Epidermal melanocyte (primary cell): Measurements from ENCODE around the gene RHOXF2B.
"Not testable (repeated sequence)": the region's sequence is repeated elsewhere in the genome, so short reads cannot be mapped to it uniquely, and the experiment has no call there.

Source experiments
- DNase-seq: peaks from one replicate; pipeline ENCODE4 v3.0.0; 2011; ENCODE audit warnings: low spot score; ENCODE audit not compliant: insufficient read length

Gene RHOXF2B

GRCh38 chrX:120077590-120077989, at the start of gene RHOXF2B:
Gene RHOXF2B (minus strand): TSS chrX:120077690. CDS start chrX:120077552, 138 bp downstream.
- not testable (repeated sequence) for DNase-seq

- DNase-seq, result no peak
Observed at GRCh38 chrX:120125444-120125843, 48.0 kb upstream of the RHOXF2B start.

GRCh38 chrX:120120223-120120622, 42.7 kb upstream of the RHOXF2B start:
- DNase-seq, result no peak

GRCh38 chrX:120115438-120115963, 38.0 kb upstream of the RHOXF2B start, which contains the start of gene RHOXF1:
Gene RHOXF1 (minus strand): TSS chrX:120115913. CDS start chrX:120115862, 51 bp downstream.
- no peak for DNase-seq

- no peak for DNase-seq
Observed at GRCh38 chrX:120111611-120112010, 34.1 kb upstream of the RHOXF2B start.

GRCh38 chrX:120109378-120109777, 31.9 kb upstream of the RHOXF2B start:
- DNase-seq, result no peak

GRCh38 chrX:120104707-120105106, 27.2 kb upstream of the RHOXF2B start:
- DNase-seq, result not testable (repeated sequence)

GRCh38 chrX:120101057-120101456, 23.6 kb upstream of the RHOXF2B start:
- DNase-seq, result not testable (repeated sequence)

GRCh38 chrX:120090208-120090607, 12.7 kb upstream of the RHOXF2B start:
- no peak for DNase-seq

- DNase-seq, result no peak
Observed at GRCh38 chrX:120087289-120088017, 10.0 kb upstream of the RHOXF2B start.

GRCh38 chrX:120085553-120086185, 8.2 kb upstream of the RHOXF2B start:
- DNase-seq, result not testable (repeated sequence)

- DNase-seq, result not testable (repeated sequence)
Observed at GRCh38 chrX:120066169-120066568, 11.3 kb downstream of the RHOXF2B start.

GRCh38 chrX:120042712-120043111, 34.8 kb downstream of the RHOXF2B start:
- not testable (repeated sequence) for DNase-seq

- DNase-seq, result not testable (repeated sequence)
Observed at GRCh38 chrX:120042247-120042646, 35.2 kb downstream of the RHOXF2B start.

- not testable (repeated sequence) for DNase-seq
Observed at GRCh38 chrX:120040176-120040575, 37.3 kb downstream of the RHOXF2B start.

- DNase-seq, result not testable (repeated sequence)
Observed at GRCh38 chrX:120039087-120039733, 38.3 kb downstream of the RHOXF2B start.

- no peak for DNase-seq
Observed at GRCh38 chrX:120036704-120037103, 40.8 kb downstream of the RHOXF2B start.

GRCh38 chrX:120035522-120036309, 41.8 kb downstream of the RHOXF2B start:
- DNase-seq, result not testable (repeated sequence)

- DNase-seq, result no peak
Observed at GRCh38 chrX:120029354-120029753, 48.1 kb downstream of the RHOXF2B start.

- DNase-seq, result no peak
Observed at GRCh38 chrX:120023259-120023658, 54.2 kb downstream of the RHOXF2B start.

GRCh38 chrX:120022763-120023162, 54.7 kb downstream of the RHOXF2B start:
- DNase-seq, result no peak
